ENCODE measurements around the gene GPALPP1. TPM values are rescaled to one million over a fixed set of nuclear protein-coding genes. Genes with fewer than 3 reads are reported as not detected.

Gene GPALPP1
- total RNA-seq, 2 donors from 2014 or later: 24.6 to 29.7 TPM

DNA sequence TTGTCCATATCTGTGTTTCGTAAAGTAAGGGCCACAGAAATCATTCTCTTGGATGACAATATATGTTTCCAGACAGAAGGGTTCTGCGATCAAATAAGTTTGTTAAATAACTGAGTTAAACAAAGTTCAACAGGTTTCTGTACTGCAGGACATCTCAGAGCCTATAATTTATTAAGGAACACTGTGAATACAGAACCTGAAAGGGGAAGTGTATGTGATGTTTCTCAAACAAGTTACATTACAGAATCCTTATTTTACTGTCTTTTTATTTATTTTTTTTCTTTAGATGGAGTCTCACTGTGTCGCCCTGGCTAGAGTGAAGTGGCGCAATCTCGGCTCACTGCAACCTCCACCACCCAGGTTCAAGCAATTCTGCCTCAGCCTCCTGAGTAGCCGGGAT lies 75.6 kb downstream of the GPALPP1 start:
- Histone ChIP-seq H3K36me3 (no peaks in the 10 kb centered on the region), H3K27me3 (replicated peaks; ENCODE audit: insufficient read depth) (no peaks in the 10 kb centered on the region), H3K4me1 (replicated peaks) (no peaks in the 10 kb centered on the region), H3K9me3 (no peaks in the 10 kb centered on the region), H3K4me3 (no peak overlapping the region), H3K27ac (no peak overlapping the region)
- intact Hi-C loops (cut with DNase I): no loop called here
- DNase-seq (ENCODE audit: low spot score): no peak
- WGBS: 93% methylated on average over 6 of the region's 6 CpGs
- no peak for TF ChIP-seq POLR2A (IDR thresholded peaks at IDR 0.05)
- no peak for TF ChIP-seq CTCF (IDR thresholded peaks at IDR 0.05)
- no peak for TF ChIP-seq POLR2AphosphoS5 (IDR thresholded peaks at IDR 0.05)

GRCh38 chr13:45068036-45069001 lies 79.0 kb downstream of the GPALPP1 start:
- Histone ChIP-seq H3K4me3 (no peak overlapping the region), H3K27ac (no peak overlapping the region), H3K4me1 (replicated peaks) (no peaks in the 10 kb centered on the region), H3K36me3 (no peaks in the 10 kb centered on the region), H3K9me3 (no peaks in the 10 kb centered on the region), H3K27me3 (replicated peaks; ENCODE audit: insufficient read depth) (no peaks in the 10 kb centered on the region)
- 66% methylated on average over 5 of the region's 5 CpGs for WGBS
- TF ChIP-seq POLR2AphosphoS5 (IDR thresholded peaks at IDR 0.05) (no peak), POLR2A (IDR thresholded peaks at IDR 0.05) (no peak), CTCF (IDR thresholded peaks at IDR 0.05) (no peak)
- no peak for DNase-seq (ENCODE audit: low spot score)
- intact Hi-C loops (cut with DNase I): no loop called here

- 81% methylated on average over 4 of the region's 4 CpGs for WGBS
- H3K27ac ChIP-seq: no peak overlapping the region
- no peaks in the 10 kb centered on the region for H3K27me3 ChIP-seq (replicated peaks; ENCODE audit: insufficient read depth)
- no peak for TF ChIP-seq POLR2AphosphoS5 (IDR thresholded peaks at IDR 0.05)
- no peak for TF ChIP-seq CTCF (IDR thresholded peaks at IDR 0.05)
- TF ChIP-seq POLR2A (IDR thresholded peaks at IDR 0.05): no peak
- H3K4me1 ChIP-seq (replicated peaks): no peaks in the 10 kb centered on the region
- no peaks in the 10 kb centered on the region for H3K9me3 ChIP-seq
- intact Hi-C loops (cut with DNase I): no loop called here
- no peak for DNase-seq (ENCODE audit: low spot score)
- no peak overlapping the region for H3K4me3 ChIP-seq
- no peaks in the 10 kb centered on the region for H3K36me3 ChIP-seq
These were observed 84.5 kb downstream of the GPALPP1 start for GRCh38 chr13:45073809-45074208.

DNA sequence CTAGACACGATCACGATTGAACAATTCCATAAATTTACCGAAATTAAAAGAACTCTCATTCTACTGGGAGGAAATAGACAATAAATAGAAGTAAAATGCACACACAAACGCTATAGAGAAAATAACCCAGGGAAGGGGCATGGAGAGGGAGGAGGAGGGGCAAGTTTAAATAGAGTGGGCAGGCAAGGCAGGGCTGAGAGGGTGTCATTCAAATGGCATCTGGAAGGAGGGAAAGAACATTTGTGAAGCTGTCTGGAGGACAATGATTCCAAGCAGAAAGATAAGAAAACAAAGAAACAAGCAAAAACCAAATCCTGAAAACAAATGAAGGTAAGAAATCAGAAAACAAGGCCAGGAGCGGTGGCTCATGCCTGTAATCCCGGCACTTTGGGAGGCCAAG lies 85.4 kb downstream of the GPALPP1 start:
- no peak for DNase-seq (ENCODE audit: low spot score)
- H3K9me3 ChIP-seq: no peaks in the 10 kb centered on the region
- WGBS: 85% methylated on average over 6 of the region's 6 CpGs
- no peak overlapping the region for H3K4me3 ChIP-seq
- intact Hi-C loops (cut with DNase I): no loop called here
- no peaks in the 10 kb centered on the region for H3K4me1 ChIP-seq (replicated peaks)
- H3K27me3 ChIP-seq (replicated peaks; ENCODE audit: insufficient read depth): no peaks in the 10 kb centered on the region
- TF ChIP-seq POLR2A (IDR thresholded peaks at IDR 0.05) (no peak), POLR2AphosphoS5 (IDR thresholded peaks at IDR 0.05) (no peak), CTCF (IDR thresholded peaks at IDR 0.05) (no peak)
- H3K36me3 ChIP-seq: no peaks in the 10 kb centered on the region
- H3K27ac ChIP-seq: no peak overlapping the region

DNA sequence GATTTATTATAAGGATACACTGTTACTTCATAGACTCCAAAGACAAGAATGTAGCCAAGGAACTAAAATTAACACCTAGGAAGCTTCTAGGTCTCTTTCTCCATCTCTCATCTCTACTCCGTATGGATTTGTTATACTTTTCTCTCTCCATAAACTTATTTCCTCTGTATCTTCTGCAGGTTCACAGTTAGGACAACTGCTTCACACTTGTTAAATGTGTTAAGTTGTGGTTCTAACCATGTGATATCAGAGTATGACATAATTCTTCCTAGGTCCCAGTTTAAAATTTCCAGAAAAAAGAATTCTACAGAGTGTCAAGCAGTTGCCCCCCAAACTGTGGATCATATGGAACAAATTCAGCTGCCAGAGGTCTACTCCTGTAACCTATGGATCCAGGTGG lies 88.7 kb downstream of the GPALPP1 start:
- no peak for DNase-seq (ENCODE audit: low spot score)
- H3K9me3 ChIP-seq: no peaks in the 10 kb centered on the region
- no peaks in the 10 kb centered on the region for H3K27me3 ChIP-seq (replicated peaks; ENCODE audit: insufficient read depth)
- H3K27ac ChIP-seq: no peak overlapping the region
- intact Hi-C loops (cut with DNase I): no loop called here
- TF ChIP-seq POLR2AphosphoS5 (IDR thresholded peaks at IDR 0.05): no peak
- no peak for TF ChIP-seq POLR2A (IDR thresholded peaks at IDR 0.05)
- TF ChIP-seq CTCF (IDR thresholded peaks at IDR 0.05): no peak
- H3K4me3 ChIP-seq: no peak overlapping the region
- no peaks in the 10 kb centered on the region for H3K4me1 ChIP-seq (replicated peaks)
- no peaks in the 10 kb centered on the region for H3K36me3 ChIP-seq
- 75% methylated on average over 1 of the region's 1 CpG for WGBS

All from prostate gland (tissue), 2 donors.